OCI-LY1 (cell line): ENCODE results near the gene DHFR.

Experiments used
- H2AFZ ChIP-seq: fragments of 200-600 bp; sonication (generic), shearing (Covaris generic); 2 replicates; pipeline ENCODE4 v1.6.0; 2014; ENCODE audit warnings: antibody characterized with exemption, mild to moderate bottlenecking, low read length
- H3F3A ChIP-seq: fragments of 200-600 bp; sonication (generic), shearing (Covaris generic); 2 replicates; pipeline ENCODE4 v1.6.0; 2014; ENCODE audit warnings: mild to moderate bottlenecking, antibody characterized with exemption, low read length, moderate library complexity; ENCODE audit not compliant: insufficient read depth
- H3K27ac ChIP-seq: fragments of 200-600 bp; sonication (generic); 2 replicates; pipeline ENCODE4 v1.5.1; 2014; ENCODE audit warnings: low read length, mixed run types, mild to moderate bottlenecking, low read depth; ENCODE audit not compliant: poor library complexity, severe bottlenecking
- H3K27me3 ChIP-seq: fragments of 200-600 bp; sonication (generic); 2 replicates; pipeline ENCODE4 v1.6.0; 2014; ENCODE audit warnings: antibody characterized with exemption, mild to moderate bottlenecking, low read length, moderate library complexity; ENCODE audit not compliant: insufficient read depth
- H3K36me3 ChIP-seq: fragments of 200-600 bp; sonication (generic); 2 replicates; pipeline ENCODE4 v1.6.1; 2014; ENCODE audit warnings: mild to moderate bottlenecking, antibody characterized with exemption, low read length, moderate library complexity, mixed read lengths; ENCODE audit not compliant: insufficient read depth
- H3K4me1 ChIP-seq: fragments of 200-600 bp; sonication (generic); 2 replicates; pipeline ENCODE4 v1.5.1; 2014; ENCODE audit warnings: mild to moderate bottlenecking, low read length, moderate library complexity; ENCODE audit not compliant: insufficient read depth, severe bottlenecking
- H3K4me2 ChIP-seq: fragments of 200-600 bp; sonication (generic), shearing (Covaris generic); 2 replicates; pipeline ENCODE4 v1.6.1; 2014; ENCODE audit warnings: low read length
- H3K4me3 ChIP-seq: fragments of 200-600 bp; sonication (generic); 2 replicates; pipeline ENCODE4 v1.5.1; 2014; ENCODE audit warnings: low read length, low read depth, mild to moderate bottlenecking, mixed read lengths; ENCODE audit not compliant: poor library complexity, severe bottlenecking
- H3K79me2 ChIP-seq: fragments of 200-600 bp; shearing (Covaris generic); 2 replicates; pipeline ENCODE4 v1.6.1; 2016; ENCODE audit warnings: mixed run types, low read length, mixed read lengths; ENCODE audit not compliant: insufficient read depth
- H3K9ac ChIP-seq: fragments of 200-600 bp; sonication (generic), shearing (Covaris generic); 2 replicates; pipeline ENCODE4 v1.6.1; 2014; ENCODE audit warnings: mild to moderate bottlenecking, low read length, mixed read lengths
- H3K9me2 ChIP-seq: fragments of 200-600 bp; sonication (generic), shearing (Covaris generic); 2 replicates; pipeline ENCODE4 v1.6.1; 2014; ENCODE audit warnings: low read depth, mild to moderate bottlenecking, low read length, mixed read lengths
- H3K9me3 ChIP-seq: fragments of 200-600 bp; shearing (Covaris generic); 2 replicates; pipeline ENCODE4 v1.6.1; 2014; ENCODE audit warnings: low read length, mixed read lengths
- H4K20me1 ChIP-seq: fragments of 200-600 bp; sonication (generic), shearing (Covaris generic); 2 replicates; pipeline ENCODE4 v1.6.0; 2016; ENCODE audit warnings: mild to moderate bottlenecking, low read length; ENCODE audit not compliant: insufficient read depth
- CTCF ChIP-seq: fragments of 200-600 bp; sonication (generic), shearing (Covaris generic); IDR thresholded peaks from 2 replicates; pipeline ENCODE4 v1.5.1; 2017; ENCODE audit warnings: mild to moderate bottlenecking, antibody characterized with exemption, low read length, moderate library complexity, mixed read lengths
- EZH2 ChIP-seq: fragments of 200-600 bp; sonication (generic), shearing (Covaris generic); IDR thresholded peaks from 2 replicates; pipeline ENCODE4 v1.8.0; 2017; ENCODE audit warnings: borderline replicate concordance, mixed run types, mild to moderate bottlenecking, antibody characterized with exemption, low read length, moderate library complexity, mixed read lengths

The DHFR gene

GRCh38 chr5:80592105-80592504 lies 62.7 kb downstream of the DHFR start:
- TF ChIP-seq CTCF (no peak), EZH2 (no peak)
- Histone ChIP-seq H2AFZ (no peak overlapping the region), H3K27ac (no peak overlapping the region), H3K4me3 (no peak overlapping the region), H3K4me1 (no peaks in the 10 kb centered on the region), H3K4me2 (no peak overlapping the region), H3K9me3 (no peaks in the 10 kb centered on the region), H3K9ac (no peak overlapping the region), H3K9me2 (no peaks in the 10 kb centered on the region), H3K27me3 (no peaks in the 10 kb centered on the region), H3K36me3 (no peaks in the 10 kb centered on the region), H4K20me1 (no peaks in the 10 kb centered on the region), H3F3A (no peaks in the 10 kb centered on the region), H3K79me2 (no peaks in the 10 kb centered on the region)

- no peaks in the 10 kb centered on the region for H3F3A ChIP-seq
- H4K20me1 ChIP-seq = no peaks in the 10 kb centered on the region
- no peak overlapping the region for H3K4me2 ChIP-seq
- no peaks in the 10 kb centered on the region for H3K36me3 ChIP-seq
- H3K27ac ChIP-seq = no peak overlapping the region
- H3K4me3 ChIP-seq = no peak overlapping the region
- no peak overlapping the region for H3K9ac ChIP-seq
- TF ChIP-seq CTCF (no peak), EZH2 (no peak)
- no peaks in the 10 kb centered on the region for H3K4me1 ChIP-seq
- no peaks in the 10 kb centered on the region for H3K79me2 ChIP-seq
- no peaks in the 10 kb centered on the region for H3K9me3 ChIP-seq
- no peaks in the 10 kb centered on the region for H3K9me2 ChIP-seq
- no peak overlapping the region for H2AFZ ChIP-seq
- H3K27me3 ChIP-seq = no peaks in the 10 kb centered on the region
These were observed 63.4 kb downstream of the DHFR start for GRCh38 chr5:80591352-80591751.

GRCh38 chr5:80590766-80591165 lies 64.0 kb downstream of the DHFR start:
- Histone ChIP-seq H3K4me2 (no peak overlapping the region), H3K27me3 (no peaks in the 10 kb centered on the region), H3K27ac (no peak overlapping the region), H3K9ac (no peak overlapping the region), H3K9me2 (no peaks in the 10 kb centered on the region), H2AFZ (no peak overlapping the region), H3K36me3 (no peaks in the 10 kb centered on the region), H3K79me2 (no peaks in the 10 kb centered on the region), H3K4me3 (no peak overlapping the region), H3F3A (no peaks in the 10 kb centered on the region), H3K4me1 (no peaks in the 10 kb centered on the region), H4K20me1 (no peaks in the 10 kb centered on the region), H3K9me3 (no peaks in the 10 kb centered on the region)
- TF ChIP-seq EZH2 (no peak), CTCF (no peak)
